H1 (cell line): ENCODE results near the gene ARHGEF40. TPM values are rescaled to one million over a fixed set of nuclear protein-coding genes. Genes with fewer than 3 reads are reported as not detected.

ENCODE experiments used
- BACH1 ChIP-seq: IDR thresholded peaks from 2 replicates; pipeline ENCODE4 v1.6.1; 2012; ENCODE audit warnings: low read length, improper control_type of control experiment
- CTBP2 ChIP-seq: IDR thresholded peaks from 2 replicates; pipeline ENCODE4 v1.7.0; 2011; ENCODE audit warnings: borderline replicate concordance, mild to moderate bottlenecking, moderate library complexity, mixed read lengths, low read length; ENCODE audit not compliant: insufficient read depth, insufficient read length
- EP300 ChIP-seq, 2 experiments: IDR thresholded peaks; 1 replicate in 1 of 2; 2 replicates in 1 of 2; pipeline ENCODE4 v1.6.1; 2011 to 2012; ENCODE audit warnings: low read depth in 2 of 2, low read length in 2 of 2, mild to moderate bottlenecking in 2 of 2, borderline replicate concordance in 1 of 2, inconsistent platforms in 1 of 2, moderate library complexity in 1 of 2
- KDM1A ChIP-seq: fragments of 200-600, 300-600 bp; sonication (generic); IDR thresholded peaks from 2 replicates; pipeline ENCODE4 v1.7.1; 2016; ENCODE audit warnings: mild to moderate bottlenecking, low read length, borderline replicate concordance
- PHF8 ChIP-seq: fragments of 200-600 bp; sonication (generic); conservative IDR thresholded peaks from 2 replicates; pipeline ENCODE4 v1.7.1; 2012; ENCODE audit warnings: low read depth, mild to moderate bottlenecking, inconsistent platforms, low read length, moderate library complexity
- SIN3A ChIP-seq, 2 experiments: IDR thresholded peaks in 1 of 2; conservative IDR thresholded peaks in 1 of 2; 2 replicates each; pipeline ENCODE4 v1.6.1; 2011 to 2012; ENCODE audit warnings: low read length in 2 of 2, improper control_type of control experiment in 1 of 2, low read depth in 1 of 2, mild to moderate bottlenecking in 1 of 2
- SRF ChIP-seq: IDR thresholded peaks from 2 replicates; pipeline ENCODE4 v1.6.1; 2011; ENCODE audit warnings: mild to moderate bottlenecking, low read depth, low read length, moderate library complexity
- polyA plus RNA-seq, 7 experiments: library from polyadenylated mRNA; depleted of rRNA in 3 of 7; stranded (reverse) in 5 of 7; unstranded in 2 of 7; fragments of >200 nt in 5 of 7; fragments of 200-250 nt in 2 of 7; gene quantifications; 1 replicate in 5 of 7; 2 replicates in 1 of 7; 4 replicates in 1 of 7; pipeline versions ENCODE4 v1.2.1 to v1.2.3, GENCODE V29; 2011 to 2013; ENCODE audit warnings: missing spikeins in 2 of 7, mixed read lengths in 2 of 7
- total RNA-seq: library from RNA; stranded (reverse); fragmentation: NEBNext Ultra II Directional; extraction: Animal tissue kit (Norgen Biotek cat#: 25700); gene quantifications from 2 replicates; pipeline ENCODE4 v1.2.1, GENCODE V29; 2021

ARHGEF40 gene
- total and polyA plus RNA-seq, 2 of the 8 experiments (the other 6 are each of a cell fraction or from before 2014, with no cell fraction given): 53.1 to 101 TPM

DNA sequence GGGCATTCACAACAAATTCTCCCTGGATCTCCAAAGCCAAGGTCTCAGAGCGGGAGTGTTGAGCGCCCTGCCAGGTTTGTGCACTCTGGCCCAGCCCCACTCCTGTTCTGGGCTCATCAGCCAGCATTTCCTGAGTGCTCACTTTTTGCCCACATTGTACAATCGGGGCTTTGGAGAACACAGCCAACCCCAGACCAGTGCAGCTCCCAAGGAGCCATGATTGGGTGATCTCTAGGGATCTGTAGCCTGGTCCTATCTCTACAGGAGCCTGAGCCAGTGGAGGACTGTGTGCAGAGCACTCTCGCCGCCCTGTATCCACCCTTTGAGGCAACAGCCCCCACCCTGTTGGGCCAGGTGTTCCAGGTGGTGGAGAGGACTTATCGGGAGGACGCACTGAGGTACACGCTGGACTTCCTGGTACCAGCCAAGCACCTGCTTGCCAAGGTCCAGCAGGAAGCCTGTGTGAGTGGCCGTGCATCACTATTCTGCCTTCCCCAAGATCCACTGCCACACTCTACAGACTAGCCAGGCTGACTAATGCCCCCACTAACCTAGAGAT, 2.8 kb downstream of the ARHGEF40 start (continued):
- TF ChIP-seq SIN3A (conservative IDR thresholded peaks at IDR 0.05 in 1 of 2, IDR thresholded peaks at IDR 0.05 in 1 of 2; ENCODE audit: low read depth in 1 of 2, low read length in 2 of 2) (no peak), BACH1 (no peak), PHF8 (no peak), EP300 (IDR thresholded peaks at IDR 0.05; ENCODE audit: borderline replicate concordance in 1 of 2, low read depth in 2 of 2, low read length in 2 of 2) (no peak), SRF (no peak), KDM1A (no peak), CTBP2 (no peak)
- TF ChIP-seq, all 59 proteins: peak for 0
